Myocyte (in vitro differentiated cells): ENCODE measurements around the gene SNUPN. TPM values are rescaled to one million over a fixed set of nuclear protein-coding genes. Genes with fewer than 3 reads are reported as not detected.
"Not testable (repeated sequence)": the region's sequence is repeated elsewhere in the genome, so short reads cannot be mapped to it uniquely, and the experiment has no call there.

Experiments used
- DNase-seq: peaks from one replicate; pipeline ENCODE4 v3.0.0-alpha.2; 2012; ENCODE audit warnings: low read depth
- total RNA-seq: library from RNA; depleted of rRNA; stranded (reverse); fragments of >200 nt; gene quantifications from 2 replicates; pipeline ENCODE4 v1.2.3, GENCODE V29; 2014

Gene SNUPN
- total RNA-seq, 1 donor from 2014 or later = 33.0 TPM

DNA sequence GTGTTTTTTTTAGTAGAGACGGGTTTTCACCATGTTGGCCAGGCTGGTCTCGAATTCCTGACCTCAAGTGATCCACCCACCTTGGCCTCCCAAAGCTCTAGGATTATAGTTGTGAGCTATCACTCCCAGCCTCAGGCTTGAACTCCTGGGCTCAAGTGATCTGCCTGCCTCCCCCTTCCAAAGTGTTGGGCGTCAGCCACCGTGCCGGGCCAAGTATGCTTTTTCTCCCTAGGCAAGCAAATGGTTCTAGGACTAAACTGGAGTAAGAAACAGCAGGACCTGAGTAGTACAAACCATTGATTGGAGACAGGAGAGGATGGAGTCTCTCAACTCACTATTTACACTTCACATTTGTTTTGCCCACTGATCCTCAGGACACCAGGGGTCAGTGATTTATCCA lies 41.8 kb downstream of the SNUPN start:
- DNase-seq = no peak

DNA sequence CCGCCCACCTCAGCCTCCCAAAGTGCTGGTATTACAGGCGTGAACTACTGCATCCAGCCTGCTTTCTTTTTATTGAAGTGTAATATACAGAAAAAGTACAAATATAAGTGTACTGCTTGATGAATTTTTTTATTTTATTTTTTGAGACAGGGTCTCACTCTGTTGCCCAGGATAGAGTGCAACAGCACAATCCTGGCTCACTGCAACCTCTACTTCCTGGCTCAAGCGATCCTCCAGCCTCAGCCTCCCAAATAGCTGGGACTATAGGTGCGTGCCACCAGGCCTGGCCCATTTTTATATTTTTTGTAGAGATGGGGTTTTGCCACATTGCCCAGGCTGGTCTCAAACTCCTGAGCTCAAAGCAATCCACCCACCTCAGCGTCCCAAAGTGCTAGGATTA lies 42.6 kb downstream of the SNUPN start:
- DNase-seq = not testable (repeated sequence)

DNA sequence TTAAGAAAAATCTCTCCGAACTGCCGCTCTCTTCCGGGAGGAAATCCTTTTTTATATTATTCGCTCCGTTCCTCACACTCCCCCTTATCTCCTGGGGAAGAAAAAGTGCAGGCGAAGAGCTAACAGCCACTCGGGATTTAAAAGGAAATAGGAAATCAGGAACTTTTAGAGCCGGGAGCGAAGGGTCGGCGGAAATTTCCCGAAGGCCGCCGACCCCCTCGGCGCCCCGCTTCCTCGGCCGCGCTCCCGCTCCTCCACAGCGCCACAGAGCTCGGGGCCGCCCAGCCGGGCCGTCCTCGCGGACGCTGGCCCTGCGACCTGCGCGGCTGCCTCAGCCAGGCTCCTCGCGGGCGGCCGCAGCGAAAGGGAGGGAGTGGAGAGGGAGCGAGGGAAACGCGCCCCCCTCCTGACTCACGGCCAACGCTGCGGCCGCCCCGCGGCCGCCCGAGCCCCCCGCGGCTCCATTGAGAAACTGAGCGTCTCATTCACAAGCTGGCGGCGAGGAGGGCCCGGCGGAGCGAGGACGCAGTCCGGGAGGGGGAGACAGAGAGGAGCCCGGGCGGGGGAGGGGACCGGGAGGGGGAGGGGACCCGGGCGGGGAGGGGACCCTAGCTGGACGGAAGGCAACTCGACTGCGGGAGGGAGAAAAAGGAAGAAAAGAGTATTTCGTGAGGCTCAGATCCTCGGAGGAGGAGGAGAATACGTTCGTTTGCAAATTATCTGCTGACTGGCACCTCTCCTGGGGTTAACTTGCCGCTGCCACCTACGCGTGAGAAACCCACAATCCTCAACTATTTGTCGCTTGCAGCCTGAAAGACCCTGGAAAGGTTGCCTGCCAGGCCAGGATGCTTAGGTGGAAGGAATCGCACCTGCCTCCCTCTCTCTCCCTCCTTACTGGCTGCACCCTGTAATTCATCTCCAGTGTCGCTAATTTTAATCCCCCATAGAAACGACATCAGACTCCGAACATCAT lies 46.3 kb downstream of the SNUPN start, which contains the start of gene PTPN9:
Gene PTPN9, minus strand, starts transcription at position 368 of the 973 bp plus-strand sequence. CDS start 539 bp downstream, outside the sequence.
- peak; percentile 85 for DNase-seq

DNA sequence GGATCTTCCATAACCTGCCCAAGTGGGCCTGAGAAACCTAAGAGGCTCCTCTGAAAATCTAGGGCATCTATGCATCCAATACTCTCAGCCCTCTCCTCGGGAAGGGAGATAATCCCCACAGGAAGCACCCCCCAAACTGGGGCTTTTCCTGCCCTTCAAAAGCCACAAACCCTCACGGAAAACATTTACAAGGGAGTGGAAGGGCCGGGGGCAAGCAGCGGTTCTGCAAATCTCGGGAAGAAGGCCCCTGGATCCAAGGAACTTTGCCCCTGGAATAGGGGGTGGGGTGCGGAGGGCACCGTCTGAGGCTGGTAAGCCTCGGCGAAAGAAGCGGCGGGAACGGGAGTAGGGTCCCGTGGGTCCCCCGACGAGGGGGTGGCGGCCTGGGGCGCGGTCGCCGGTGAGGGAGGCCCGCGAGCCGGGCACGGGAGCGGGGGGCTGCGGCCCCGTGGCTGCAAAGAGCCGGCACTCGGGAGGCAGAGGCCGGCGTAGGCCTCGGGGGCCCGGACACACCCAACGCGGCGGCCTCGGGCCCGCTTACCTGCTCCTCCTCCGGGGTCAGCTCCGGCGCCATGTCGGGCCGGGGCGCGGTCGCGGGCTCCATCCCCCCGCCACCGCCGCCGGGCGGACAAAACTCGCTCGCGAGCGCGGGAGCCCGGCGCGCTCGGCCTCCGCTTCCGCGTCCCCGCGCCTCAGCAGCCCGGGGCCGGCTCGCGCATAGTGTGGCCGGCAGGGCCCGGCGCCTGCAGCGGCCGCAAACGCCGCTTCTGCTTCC lies 47.2 kb downstream of the SNUPN start:
- DNase-seq = peak; percentile 29

DNA sequence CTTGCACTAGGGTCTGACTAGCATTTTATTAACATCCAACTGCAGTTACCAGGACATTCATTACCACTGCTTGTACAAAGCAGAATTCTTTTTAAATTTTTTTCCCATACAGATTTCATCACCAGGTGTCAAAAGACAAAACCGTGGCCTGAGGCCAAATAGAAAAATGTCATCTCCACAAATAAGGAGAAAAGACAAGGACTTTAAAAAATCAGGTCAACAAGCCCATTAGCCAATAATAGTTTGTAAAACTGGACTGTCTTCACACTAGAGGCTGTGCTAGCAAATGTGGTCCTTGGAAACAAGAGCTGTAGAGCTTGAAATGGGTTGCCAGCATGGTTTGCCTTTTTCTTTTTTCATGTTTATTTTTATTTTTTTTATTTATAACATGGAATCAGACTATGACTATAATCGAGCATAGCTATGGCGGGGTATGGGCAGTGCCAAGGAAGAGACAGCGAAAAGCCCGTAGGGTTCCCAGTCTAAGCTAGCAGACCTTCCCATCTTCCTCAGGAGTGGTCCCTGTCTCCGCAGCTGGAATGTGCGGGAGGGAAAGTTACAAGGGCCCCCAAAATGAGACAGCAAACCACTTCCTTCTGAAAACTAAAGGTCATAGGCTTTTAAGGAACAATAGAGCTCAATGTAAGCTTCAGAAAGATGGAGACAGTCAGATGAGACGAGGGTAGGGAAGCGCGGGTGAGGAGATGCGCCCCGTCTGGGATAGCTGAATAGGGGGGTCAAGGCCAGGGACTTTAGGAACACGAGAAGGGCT lies 47.9 kb downstream of the SNUPN start:
- peak; percentile 18 for DNase-seq

DNA sequence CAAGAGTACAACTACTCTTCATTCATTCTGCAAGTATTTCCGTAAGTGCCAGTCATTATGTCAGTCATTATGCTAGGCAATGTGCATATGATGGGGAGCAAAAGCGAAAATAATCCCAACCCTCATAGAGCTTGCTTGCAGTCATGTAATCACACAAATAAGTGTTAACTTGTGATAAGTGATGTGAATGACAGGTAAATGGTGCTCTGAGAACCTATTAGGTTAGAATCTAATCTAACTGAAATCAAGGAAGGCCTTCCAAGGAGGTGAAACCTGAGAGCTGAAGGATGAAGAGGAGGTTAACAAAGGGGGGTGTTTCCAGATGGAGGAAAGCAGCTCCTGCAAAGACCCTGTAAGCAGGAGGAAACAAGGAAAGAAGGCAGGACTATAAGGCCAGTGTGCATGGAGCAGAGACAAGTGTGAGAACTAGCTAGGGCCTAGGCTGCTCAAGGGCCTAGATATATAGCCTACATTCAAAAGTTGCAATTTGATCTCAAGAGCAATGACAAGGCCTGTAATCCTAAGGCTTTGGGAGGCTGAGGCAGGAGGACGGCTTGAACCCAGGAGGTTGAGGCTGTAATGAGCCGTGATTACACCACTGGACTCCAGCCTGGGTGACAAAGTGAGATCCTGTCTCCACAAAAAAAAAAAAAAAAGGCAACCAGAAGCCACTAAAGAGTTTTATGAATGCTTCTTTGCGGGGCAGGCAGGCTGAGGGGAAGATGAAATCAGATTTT lies 51.7 kb downstream of the SNUPN start:
- no peak for DNase-seq

DNA sequence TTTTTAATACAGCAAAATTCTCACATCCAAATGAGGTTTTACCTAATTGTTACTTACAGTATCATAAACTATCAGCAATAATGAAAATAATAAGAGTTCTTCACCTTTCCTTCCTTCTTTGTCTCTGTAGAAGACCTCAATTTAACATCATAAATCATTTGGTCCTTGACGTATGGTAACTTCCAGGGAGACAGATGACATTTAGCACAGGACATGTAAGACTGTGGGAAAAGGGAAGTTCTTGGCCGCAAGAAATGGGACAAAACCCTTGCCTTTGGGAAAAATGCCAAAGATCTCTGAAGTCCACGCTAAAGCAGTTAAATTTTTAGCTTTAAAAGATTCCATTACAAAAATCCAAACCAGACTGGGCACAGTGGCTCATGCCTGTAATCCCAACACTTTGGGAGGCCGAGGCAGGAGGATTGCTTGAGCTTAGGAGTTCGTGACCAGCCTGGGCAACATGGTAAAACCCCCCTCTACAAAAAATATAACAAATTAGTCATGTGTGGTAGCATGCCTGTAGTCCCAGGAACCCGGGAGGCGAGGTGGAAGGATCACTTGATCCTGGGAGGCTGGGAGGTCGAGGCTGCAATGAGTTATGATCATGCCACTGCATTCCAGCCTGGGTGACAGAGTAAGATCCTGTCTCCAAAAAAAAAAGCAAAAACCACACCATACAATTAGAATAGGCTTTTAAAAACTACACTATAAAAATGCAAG lies 55.2 kb downstream of the SNUPN start:
- DNase-seq = no peak

DNA sequence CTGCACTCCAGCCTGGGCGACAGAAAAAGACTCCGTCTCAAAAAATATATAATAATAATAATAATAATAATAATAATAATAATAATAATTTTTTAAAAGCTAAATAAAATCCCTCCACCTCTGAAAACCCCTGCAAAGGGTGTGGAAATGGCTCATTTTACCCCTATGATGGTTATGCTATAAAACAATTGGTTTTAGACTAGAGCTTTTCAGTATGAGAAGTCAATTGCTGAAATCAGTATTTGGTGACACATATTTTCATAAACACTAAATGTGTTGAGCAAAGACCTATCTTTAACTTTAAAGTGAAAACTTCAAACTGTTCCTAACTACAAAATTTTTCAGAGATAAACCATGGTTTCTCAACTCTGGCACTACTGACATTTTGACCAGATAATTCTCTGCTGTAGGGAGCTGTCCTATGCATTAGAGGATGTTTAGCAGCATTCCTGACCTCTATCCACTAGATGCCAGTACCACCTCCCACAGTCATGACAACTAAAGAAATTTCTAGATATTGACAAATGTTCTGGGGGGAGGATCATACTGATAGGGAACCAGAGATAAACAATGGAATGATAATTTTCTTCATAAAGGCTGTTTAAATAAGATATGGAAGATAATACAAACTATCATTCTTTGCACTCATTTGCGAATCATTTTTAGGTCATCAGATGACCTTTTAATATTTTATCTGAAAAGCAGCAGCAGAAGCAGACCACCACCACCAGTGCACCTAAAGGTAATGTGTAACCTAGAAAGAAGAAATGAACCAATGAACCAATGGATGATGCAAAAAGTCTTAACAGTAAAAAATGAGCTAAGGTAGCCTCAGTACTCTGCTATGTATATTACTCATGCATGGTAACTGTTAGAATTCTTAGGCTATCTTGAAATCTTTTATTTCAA lies 60.2 kb downstream of the SNUPN start:
- DNase-seq = no peak

DNA sequence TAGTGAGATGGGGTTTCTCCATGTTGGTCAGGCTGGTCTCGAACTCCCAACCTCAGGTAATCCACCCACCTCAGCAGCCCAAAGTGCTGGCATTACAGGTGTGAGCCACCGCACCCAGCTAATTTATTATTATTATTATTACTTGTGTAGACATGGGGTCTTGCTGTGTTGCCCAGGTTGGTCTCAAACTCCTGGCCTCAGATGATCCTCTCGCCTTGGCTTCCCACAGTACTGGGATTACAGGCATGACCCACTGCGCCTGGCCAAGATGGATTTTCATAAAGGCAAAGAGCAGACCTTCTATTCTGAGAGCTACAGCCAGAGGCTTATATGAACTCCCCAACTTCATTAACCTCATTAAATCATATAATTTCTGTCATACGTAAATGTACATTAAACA lies 63.6 kb downstream of the SNUPN start:
- DNase-seq = no peak

DNA sequence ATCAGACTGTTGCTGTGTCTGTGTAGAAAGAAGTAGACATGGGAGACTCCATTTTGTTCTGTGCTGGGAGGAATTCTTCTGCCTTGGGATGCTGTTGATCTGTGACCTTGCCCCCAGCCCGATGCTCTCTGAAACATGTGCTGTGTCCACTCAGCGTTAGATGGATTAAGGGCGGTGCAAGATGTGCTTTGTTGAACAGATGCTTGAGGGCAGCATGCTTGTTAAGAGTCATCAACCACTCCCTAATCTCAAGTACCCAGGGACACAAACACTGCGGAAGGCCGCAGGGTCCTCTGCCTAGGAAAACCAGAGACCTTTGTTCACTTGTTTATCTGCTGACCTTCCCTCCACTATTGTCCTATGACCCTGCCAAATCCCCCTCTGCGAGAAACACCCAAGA lies 66.2 kb downstream of the SNUPN start:
- DNase-seq = peak; percentile 86

DNA sequence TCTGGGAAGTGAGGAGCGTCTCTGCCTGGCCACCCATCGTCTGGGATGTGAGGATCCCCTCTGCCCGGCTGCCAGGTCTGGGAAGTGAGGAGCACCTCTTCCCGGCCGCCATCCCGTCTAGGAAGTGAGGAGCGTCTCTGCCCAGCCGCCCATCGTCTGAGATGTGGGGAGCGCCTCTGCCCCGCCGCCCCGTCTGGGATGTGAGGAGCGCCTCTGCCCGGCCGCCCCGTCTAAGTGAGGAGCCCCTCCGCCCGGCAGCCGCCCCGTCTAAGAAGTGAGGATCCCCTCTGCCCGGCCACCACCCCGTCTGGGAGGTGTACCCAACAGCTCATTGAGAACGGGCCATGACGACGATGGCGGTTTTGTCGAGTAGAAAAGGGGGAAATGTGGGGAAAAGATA lies 66.6 kb downstream of the SNUPN start:
- not testable (repeated sequence) for DNase-seq

DNA sequence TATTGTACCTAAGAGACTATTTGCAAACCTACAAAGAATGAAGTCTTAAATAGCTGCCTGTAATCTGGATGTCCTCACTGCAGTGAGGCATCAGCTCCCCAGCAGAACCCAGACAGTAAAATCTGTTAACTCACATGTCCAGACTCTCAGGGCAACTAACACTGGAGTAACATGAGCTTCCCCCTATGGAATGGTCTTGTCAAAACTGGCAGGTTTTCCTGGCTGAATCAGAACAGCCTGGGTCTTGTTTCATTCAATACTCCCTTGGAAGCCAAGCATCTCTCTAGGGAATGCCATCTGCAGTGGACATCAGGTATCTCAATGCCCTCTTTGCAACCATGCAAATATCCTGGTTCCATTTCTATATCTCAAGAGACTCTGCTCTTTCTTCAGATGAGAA lies 70.8 kb downstream of the SNUPN start:
- peak; percentile 75 for DNase-seq

DNA sequence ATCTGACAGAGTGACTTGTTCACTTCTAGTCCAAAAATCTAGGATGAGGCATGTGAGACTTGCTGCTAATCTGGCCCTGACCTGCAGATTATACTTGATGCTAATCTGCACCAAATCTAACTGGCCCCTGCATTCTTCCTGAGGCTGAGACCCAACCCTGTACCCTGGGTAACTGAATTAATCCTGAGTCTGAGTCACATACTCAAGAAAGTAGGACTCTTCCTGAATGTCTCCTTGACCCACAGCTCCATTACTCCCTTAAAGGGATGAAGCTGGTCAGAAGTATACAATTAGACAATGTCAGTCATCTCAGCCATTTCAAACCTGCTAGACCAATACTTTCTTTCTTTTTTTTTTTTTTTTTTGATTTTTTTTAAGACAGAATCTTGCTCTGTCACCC lies 71.9 kb downstream of the SNUPN start:
- DNase-seq = no peak

DNA sequence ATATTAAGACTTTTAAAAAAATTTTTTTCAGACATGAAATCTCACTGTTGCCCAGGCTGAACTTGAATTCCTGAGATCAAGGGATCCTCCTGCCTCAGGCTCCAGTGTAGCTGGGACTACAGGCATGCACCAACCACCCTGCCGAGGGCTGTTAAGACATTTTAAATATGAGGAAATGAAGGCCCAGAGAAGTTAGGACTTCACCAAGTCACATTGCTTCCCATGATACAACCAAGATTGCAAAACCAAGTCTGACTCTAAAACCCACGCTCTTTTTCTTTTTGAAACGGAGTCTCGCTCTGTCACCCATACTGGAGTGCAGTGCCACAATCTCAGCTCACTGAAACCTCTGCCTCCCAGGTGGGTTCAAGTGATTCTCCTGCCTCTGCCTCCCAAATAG lies 74.4 kb downstream of the SNUPN start:
- no peak for DNase-seq

Other genes starting within 250 kb of the SNUPN start
- 22.7 and 23.8 TPM in 2 replicates for gene SIN3A, start 174.0 kb downstream of the SNUPN start, total RNA-seq
- 7.6 and 7.7 TPM in 2 replicates for gene PTPN9, start 46.4 kb downstream of the SNUPN start, total RNA-seq
- gene IMP3, start 14.5 kb upstream of the SNUPN start, total RNA-seq = 127 and 146 TPM in 2 replicates
- gene SNX33, start 22.2 kb upstream of the SNUPN start, total RNA-seq = 17.0 and 19.5 TPM in 2 replicates
- 6.2 and 19.6 TPM in 2 replicates for gene CSPG4, start 87.1 kb upstream of the SNUPN start, total RNA-seq
- 67.0 and 67.5 TPM in 2 replicates for gene UBE2Q2, start 217.7 kb upstream of the SNUPN start, total RNA-seq